Ectodermal cell (in vitro differentiated cells): ENCODE data around the gene GDPD5.

Experiments
- H3K27ac ChIP-seq: 2 replicates; pipeline ENCODE4 v1.7.0; 2013; ENCODE audit warnings: mild to moderate bottlenecking, low read depth, low read length; ENCODE audit not compliant: insufficient read depth, poor library complexity, severe bottlenecking
- H3K27me3 ChIP-seq: 2 replicates; pipeline ENCODE4 v1.7.0; 2013; ENCODE audit warnings: mild to moderate bottlenecking, low read length; ENCODE audit not compliant: insufficient read depth, control insufficient read depth, poor library complexity, severe bottlenecking
- H3K36me3 ChIP-seq: one replicate; pipeline ENCODE4 v1.7.0; 2013; ENCODE audit warnings: low read length; ENCODE audit not compliant: control insufficient read depth, insufficient read depth
- H3K4me1 ChIP-seq: one replicate; pipeline ENCODE4 v1.7.0; 2013; ENCODE audit warnings: low read length; ENCODE audit not compliant: control insufficient read depth, insufficient read depth
- H3K4me3 ChIP-seq: 2 replicates; pipeline ENCODE4 v1.7.0; 2013; ENCODE audit warnings: low read depth, low read length, control low read depth; ENCODE audit not compliant: insufficient read depth
- H3K9me3 ChIP-seq: 2 replicates; pipeline ENCODE4 v1.7.0; 2013; ENCODE audit warnings: mild to moderate bottlenecking, low read length, moderate library complexity; ENCODE audit not compliant: control insufficient read depth
- WGBS, 2 experiments: methylation state at CpG; one replicate each; pipeline ENCODE4 v1.1.7; 2013; ENCODE audit warnings: missing lambda C conversion rate in 2 of 2; 5-methylcytosine and 5-hydroxymethylcytosine counted together

GDPD5 gene

DNA sequence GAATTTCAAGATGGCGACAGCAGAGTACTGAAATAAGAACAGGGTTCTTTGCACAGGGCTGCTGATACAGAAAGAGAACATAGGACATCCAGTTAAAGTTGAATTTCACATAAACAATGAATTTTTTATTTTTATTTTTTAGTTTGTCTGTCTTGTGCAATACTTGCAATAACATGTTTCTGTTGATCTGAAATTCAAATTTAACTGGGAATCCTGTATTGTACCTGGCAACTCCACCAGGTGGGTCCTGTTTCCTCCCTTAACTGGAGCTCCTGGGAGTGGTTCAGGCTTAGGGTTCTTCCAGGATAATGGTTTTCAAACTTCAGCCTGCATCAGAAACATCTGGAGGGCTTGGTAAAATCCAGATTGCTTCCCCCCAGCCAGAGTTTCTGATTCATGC, 21.4 kb upstream of the GDPD5 start:
- Histone ChIP-seq H3K4me3 (no peak overlapping the region), H3K27me3 (no peaks in the 10 kb centered on the region), H3K4me1 (peaks cover 7% of the 10 kb centered on the region), H3K36me3 (no peaks in the 10 kb centered on the region), H3K27ac (no peak overlapping the region), H3K9me3 (no peaks in the 10 kb centered on the region)
- 82 to 92% methylated on average over 1 of the region's 1 CpG for WGBS, 2 experiments

DNA sequence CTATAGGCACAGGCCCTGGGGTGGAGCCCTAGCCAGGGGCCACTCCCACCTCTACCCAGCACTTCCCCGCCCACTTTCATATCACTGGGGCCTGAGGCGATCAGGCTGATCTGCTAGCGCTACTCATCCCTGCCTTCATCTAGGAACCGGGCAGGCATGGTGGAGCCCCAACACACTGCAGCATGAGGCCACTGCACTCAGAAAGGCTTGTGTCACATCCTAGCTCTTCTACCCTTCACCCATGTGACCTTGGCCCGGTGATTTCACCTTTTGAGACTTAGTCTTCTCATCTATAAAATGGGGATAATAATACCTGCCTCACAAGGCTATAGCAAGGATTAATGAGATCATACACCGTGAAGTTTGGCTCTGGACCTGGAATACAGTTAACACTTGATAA, 18.1 kb upstream of the GDPD5 start:
- WGBS, 2 experiments = 94 to 96% methylated on average over 6 of the region's 6 CpGs
- H3K27me3 ChIP-seq = no peaks in the 10 kb centered on the region
- no peak overlapping the region for H3K27ac ChIP-seq
- H3K4me1 ChIP-seq = peaks cover 7% of the 10 kb centered on the region
- H3K9me3 ChIP-seq = no peaks in the 10 kb centered on the region
- no peak overlapping the region for H3K4me3 ChIP-seq
- no peaks in the 10 kb centered on the region for H3K36me3 ChIP-seq

DNA sequence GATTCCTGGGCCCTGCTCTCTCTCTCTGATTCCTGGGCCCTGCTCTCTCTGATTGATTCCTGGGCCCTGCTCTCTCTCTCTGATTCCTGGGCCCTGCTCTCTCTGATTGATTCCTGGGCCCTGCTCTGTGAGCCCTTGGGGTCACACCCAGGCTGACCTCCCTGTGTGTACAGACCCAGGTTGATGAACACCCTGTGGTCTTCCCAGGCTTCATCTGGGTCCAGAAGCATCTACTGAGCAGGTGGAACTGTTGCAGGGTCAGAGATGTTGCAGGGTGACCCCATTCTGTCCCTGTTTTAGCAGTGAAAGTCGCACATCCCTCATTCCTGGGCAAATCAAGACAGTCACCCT, 16.3 kb upstream of the GDPD5 start:
- no peaks in the 10 kb centered on the region for H3K9me3 ChIP-seq
- H3K4me1 ChIP-seq = no peaks in the 10 kb centered on the region
- no peak overlapping the region for H3K27ac ChIP-seq
- H3K27me3 ChIP-seq = no peaks in the 10 kb centered on the region
- H3K36me3 ChIP-seq = no peaks in the 10 kb centered on the region
- no peak overlapping the region for H3K4me3 ChIP-seq
- WGBS, 2 experiments = 88 to 93% methylated on average over 1 of the region's 1 CpG

DNA sequence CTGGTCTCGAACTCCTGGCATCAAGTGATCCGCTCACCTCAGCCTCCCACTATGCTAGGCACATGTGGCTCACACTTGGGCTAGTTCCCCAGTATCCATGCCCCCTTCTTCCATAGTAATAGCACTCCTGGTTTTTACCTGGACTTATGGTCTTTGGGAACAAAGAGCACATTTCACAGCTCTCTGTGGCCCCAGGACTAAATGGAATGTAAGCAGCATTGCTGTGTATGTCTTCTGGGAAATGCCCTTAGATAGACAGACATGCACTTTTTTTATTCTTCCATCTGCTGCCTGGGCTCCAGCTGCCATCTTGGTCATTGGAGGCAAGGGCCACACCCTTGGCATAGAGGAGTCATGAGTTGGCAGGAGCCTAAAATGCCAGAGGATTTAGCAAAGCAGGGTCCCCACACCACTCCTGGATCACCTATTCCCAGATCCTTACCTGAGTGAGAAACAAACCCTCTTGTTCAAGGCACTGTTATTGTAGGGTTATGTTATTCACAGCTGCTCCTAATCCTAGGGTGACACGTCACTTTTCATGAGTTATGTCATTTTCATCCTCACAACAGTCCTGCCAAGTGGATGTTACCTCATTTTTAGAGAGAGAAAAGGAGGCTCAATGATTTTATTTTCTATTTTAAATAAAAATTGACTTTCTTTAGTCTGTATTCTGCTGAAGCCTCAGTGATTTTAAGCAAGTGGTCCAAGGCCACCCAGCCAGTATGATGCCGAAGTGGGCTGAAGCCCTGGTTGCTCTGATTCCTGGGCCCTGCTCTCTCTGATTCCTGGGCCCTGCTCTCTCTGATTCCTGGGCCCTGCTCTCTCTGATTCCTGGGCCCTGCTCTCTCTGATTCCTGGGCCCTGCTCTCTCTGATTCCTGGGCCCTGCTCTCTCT, 15.7 kb upstream of the GDPD5 start:
- WGBS, 2 experiments = 89 to 96% methylated on average over 4 of the region's 4 CpGs
- Histone ChIP-seq H3K27ac (no peak overlapping the region), H3K4me3 (no peak overlapping the region)

DNA sequence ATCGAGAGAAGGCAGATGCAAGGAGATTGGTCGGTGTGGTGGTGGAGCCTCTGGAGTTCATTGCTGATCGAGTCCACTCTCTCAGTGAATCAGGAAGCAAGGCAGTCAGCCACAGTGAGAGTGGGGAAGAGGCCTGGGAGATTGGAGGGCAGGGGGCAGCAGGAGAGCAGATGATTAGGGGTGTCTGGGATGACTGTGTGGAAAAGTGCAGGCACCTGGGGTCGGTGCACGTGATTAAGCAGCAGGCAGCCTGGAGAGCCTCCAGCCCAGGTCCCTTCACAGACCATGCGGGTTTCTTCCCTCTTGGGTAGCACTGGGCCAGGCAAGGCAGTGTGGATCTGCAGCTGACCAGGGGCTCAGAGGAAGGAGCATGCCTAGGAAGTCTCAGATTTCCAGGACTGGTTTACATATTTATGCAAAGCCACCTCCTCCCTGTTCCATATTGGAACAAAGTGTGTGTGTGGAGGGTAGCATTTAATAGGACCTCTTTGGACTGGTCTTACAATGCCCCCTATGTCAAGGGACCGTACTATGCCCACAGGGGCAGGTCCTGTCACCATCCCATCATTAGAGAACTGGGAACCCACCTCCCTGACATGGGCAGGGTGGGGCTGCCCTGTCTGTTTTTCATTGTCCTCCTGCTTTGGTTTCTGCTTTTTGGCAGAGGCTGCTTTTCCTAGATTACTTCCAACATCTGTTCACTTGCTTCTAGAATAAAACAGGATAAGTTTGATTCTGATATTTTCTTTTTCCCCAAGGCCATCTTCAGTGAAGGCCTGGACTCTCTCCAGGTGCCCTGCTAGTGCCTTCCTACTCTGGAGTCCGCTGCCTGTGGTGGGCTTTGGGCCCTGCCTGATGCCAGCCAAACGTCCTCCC, 14.0 kb upstream of the GDPD5 start:
- Histone ChIP-seq H3K27me3 (no peaks in the 10 kb centered on the region), H3K4me1 (no peaks in the 10 kb centered on the region), H3K27ac (no peak overlapping the region), H3K36me3 (no peaks in the 10 kb centered on the region), H3K4me3 (no peak overlapping the region), H3K9me3 (no peaks in the 10 kb centered on the region)
- 87 to 89% methylated on average over 9 of the region's 9 CpGs for WGBS, 2 experiments

More for the DNA sequence above, 15.7 kb upstream of the GDPD5 start:
- Histone ChIP-seq H3K4me1 (no peaks in the 10 kb centered on the region), H3K36me3 (no peaks in the 10 kb centered on the region), H3K9me3 (no peaks in the 10 kb centered on the region), H3K27me3 (no peaks in the 10 kb centered on the region)

DNA sequence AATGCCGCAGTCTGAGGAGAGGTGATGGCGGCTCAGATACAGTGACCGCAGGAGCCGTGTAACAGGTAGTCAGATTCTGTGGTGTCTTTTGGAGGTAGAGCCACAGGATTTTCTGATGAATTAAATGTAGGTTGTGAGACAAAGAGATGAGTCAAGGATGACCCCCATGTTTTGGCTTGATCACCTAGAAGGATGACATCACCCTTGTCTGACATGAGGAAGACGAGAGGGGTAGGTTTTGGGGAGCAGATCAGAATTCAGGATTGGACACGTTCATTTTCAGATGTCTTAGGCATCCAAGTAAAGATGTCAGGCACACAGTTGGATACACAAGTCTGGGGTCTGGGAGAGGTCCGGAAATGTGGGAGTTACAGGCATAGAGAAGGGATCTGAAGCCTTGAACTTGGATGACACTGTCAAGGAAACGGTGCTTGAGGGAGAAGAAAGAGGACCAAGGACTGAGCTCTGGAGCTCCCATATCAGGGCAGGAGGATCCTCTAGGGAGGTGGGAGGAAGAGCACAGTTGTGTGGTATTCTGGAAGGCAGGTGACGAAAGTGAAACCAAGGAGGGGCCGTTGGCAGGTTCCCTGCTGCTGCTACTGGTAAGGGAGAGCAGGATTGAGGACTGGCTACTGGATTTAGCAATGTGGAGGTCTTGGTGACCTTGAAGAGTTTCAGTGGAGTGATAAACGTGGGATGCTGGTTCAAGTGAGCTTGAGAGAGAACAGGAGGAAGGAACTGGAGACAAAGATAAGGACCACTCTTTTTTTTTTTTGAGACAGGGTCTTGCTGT, 12.6 kb upstream of the GDPD5 start:
- no peaks in the 10 kb centered on the region for H3K9me3 ChIP-seq
- no peak overlapping the region for H3K4me3 ChIP-seq
- H3K4me1 ChIP-seq = no peaks in the 10 kb centered on the region
- no peaks in the 10 kb centered on the region for H3K36me3 ChIP-seq
- H3K27me3 ChIP-seq = no peaks in the 10 kb centered on the region
- WGBS, 2 experiments = 89 to 91% methylated on average over 11 of the region's 11 CpGs
- H3K27ac ChIP-seq = no peak overlapping the region

DNA sequence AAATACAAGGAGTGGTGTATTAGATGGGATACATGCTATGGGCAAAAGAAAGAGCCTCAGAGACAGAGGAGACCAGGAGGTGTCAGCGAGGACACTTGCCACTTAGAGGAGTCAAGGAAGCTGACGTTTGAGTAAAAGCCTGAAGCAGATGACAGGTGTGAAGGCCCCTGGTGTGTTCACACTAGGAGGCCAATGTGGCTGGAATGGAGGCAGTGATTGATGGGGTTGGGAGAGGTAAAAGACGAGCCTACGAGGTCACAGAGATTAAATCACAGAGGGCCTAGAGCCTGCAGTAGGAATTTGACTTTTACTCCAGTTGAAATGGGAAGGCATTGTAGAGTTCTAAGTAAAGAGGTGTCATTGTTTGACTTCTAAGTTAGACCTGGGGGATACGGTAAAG, 12.0 kb upstream of the GDPD5 start:
- Histone ChIP-seq H3K36me3 (no peaks in the 10 kb centered on the region), H3K27me3 (no peaks in the 10 kb centered on the region), H3K27ac (no peak overlapping the region), H3K9me3 (no peaks in the 10 kb centered on the region), H3K4me3 (no peak overlapping the region), H3K4me1 (no peaks in the 10 kb centered on the region)
- 58 to 69% methylated on average over 5 of the region's 5 CpGs for WGBS, 2 experiments

DNA sequence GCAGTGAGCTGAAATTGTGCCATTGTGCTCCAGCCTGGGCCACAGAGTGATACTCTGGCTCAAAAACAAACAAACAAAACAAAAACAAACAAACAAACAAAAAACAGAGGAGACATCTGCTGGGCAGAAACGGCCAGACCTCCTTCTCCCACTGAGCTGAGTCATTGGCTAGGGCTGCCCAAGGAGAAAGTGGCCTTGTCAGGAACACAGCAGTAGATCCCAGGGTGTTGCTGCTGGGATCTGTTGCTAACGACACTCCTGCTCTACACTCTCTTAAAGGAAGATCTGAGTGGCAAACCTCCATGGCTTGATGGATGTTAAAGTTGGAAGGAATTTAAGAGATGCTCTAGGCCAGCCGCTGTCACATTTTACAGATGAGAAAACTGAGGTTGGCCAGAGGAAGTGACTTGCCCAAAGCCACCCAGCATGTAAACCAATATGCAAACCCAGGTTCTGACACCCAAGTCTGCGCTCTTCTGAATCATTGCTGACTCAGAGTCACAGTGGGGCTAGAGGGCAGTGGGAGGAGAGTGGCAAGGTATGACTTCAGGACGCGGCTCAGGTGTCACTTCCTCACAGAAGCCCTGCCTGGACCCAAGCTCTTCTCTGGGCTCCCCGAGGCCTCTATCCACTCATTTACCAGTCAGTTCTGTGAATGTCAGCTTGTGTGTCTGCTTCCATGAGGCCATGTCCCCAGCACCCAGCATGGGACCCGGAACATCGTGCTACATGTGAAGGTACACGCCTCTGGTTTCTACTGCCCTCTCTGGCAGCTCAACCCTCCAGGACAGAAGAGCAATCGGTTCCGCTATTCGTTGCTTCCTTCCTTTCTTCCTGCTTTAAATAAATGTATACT, 11.3 kb upstream of the GDPD5 start:
- Histone ChIP-seq H3K27me3 (no peaks in the 10 kb centered on the region), H3K27ac (no peak overlapping the region), H3K4me1 (no peaks in the 10 kb centered on the region), H3K36me3 (no peaks in the 10 kb centered on the region), H3K9me3 (no peaks in the 10 kb centered on the region), H3K4me3 (no peak overlapping the region)
- 83% methylated on average over 13 of the region's 13 CpGs for WGBS, 2 experiments

DNA sequence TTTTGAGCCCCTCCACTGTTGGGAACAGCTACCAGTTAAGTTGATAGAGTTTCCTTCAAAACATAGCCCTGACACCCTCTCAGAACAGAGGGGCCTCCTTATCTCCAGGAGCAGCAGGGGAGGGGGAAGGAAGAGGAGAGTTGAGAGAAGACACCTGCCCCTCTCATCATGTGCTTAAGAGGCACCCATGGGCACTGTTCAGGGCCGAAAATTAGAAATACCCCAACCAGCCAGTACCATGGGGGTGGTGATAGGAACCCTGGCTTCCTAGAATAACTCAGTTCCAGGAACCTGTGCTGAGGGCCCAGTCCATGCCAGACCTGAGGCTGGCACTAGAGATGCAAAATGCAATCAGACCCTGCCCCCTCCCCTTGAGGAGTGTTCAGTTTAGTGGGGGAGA, 9.3 kb upstream of the GDPD5 start:
- Histone ChIP-seq H3K4me3 (no peak overlapping the region), H3K4me1 (no peaks in the 10 kb centered on the region), H3K36me3 (no peaks in the 10 kb centered on the region), H3K27ac (no peak overlapping the region), H3K27me3 (no peaks in the 10 kb centered on the region), H3K9me3 (no peaks in the 10 kb centered on the region)
- WGBS, 2 experiments = 89 to 92% methylated on average over 1 of the region's 1 CpG
